GM12865 (cell line): ENCODE data around the gene FUBP1.
"Not testable (repeated sequence)": the region's sequence is repeated elsewhere in the genome, so short reads cannot be mapped to it uniquely, and the experiment has no call there.

Experiments used
- DNase-seq: peaks from one replicate; pipeline ENCODE4 v3.0.0; 2010; ENCODE audit warnings: low read depth
- H3K4me3 ChIP-seq: 2 replicates; pipeline ENCODE4 v1.5.1; 2011; ENCODE audit warnings: mild to moderate bottlenecking, low read depth, low read length, control low read depth
- TF ChIP-seq, protein P1 (sequence below): IDR thresholded peaks from 2 replicates; pipeline ENCODE4 v1.5.1; 2011; ENCODE audit warnings: low read length, control low read depth, low read depth, inconsistent platforms; ENCODE audit not compliant: insufficient read depth; ENCODE audit errors: missing control alignments

The FUBP1 gene

DNA sequence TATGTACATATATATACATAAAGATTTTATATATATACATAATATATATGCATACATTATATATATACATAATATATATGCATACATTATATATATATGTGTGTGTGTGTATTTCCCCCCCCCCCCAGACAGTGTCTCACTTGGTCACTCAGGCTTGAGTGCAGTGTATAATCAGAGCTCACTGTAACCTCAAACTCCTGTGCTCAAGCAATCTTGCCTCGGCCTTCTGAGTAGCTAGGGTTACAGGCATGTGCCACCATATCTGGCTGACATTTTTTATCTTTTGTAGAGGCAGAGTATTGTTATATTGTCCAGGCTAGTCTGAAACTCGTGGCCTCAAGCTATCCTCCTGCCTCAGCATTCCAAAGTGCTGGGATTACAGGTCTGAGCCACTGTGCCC lies 9.0 kb upstream of the FUBP1 start:
- DNase-seq = no peak
- TF ChIP-seq, protein P1, sequence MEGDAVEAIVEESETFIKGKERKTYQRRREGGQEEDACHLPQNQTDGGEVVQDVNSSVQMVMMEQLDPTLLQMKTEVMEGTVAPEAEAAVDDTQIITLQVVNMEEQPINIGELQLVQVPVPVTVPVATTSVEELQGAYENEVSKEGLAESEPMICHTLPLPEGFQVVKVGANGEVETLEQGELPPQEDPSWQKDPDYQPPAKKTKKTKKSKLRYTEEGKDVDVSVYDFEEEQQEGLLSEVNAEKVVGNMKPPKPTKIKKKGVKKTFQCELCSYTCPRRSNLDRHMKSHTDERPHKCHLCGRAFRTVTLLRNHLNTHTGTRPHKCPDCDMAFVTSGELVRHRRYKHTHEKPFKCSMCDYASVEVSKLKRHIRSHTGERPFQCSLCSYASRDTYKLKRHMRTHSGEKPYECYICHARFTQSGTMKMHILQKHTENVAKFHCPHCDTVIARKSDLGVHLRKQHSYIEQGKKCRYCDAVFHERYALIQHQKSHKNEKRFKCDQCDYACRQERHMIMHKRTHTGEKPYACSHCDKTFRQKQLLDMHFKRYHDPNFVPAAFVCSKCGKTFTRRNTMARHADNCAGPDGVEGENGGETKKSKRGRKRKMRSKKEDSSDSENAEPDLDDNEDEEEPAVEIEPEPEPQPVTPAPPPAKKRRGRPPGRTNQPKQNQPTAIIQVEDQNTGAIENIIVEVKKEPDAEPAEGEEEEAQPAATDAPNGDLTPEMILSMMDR = no peak
- H3K4me3 ChIP-seq = no peak overlapping the region

DNA sequence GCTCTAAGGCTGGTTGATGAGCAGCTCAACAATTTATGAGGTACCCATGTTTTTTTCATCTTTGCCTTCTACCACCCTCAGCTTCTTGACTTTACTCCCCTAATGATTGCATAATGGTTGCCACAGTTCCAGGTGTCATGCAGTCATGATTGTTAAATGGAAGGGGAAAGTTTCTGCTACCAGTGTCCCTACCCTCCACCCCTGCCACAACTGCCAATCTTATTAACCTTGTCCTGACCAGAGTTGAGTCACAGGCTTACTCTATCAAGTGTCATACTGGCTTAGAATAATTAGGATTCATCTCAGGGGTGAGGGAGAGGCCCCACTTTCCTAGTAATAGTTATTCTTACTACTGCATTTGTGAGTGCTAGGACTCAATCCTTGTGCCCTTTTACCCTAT lies 7.9 kb upstream of the FUBP1 start:
- TF ChIP-seq, protein P1 = no peak
- no peak for DNase-seq

DNA sequence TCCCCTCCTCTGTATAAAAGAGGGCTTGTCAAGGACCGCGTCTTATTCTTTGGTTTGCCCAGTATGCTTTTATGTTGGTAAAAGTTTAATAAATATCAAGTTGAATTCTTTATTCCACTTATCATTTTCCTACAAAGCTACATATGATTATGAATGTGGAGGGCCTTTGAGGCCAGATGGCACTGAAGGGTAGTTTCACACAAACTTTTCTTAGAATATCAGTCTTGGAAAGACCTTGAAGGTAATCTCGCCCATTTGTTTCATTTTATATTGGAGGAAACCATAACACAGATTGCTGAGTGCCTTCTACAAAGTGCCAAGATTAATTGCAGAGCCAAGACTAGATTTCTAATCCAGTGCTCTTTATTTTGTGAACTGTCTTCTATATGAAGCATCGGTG lies 5.8 kb upstream of the FUBP1 start:
- no peak overlapping the region for H3K4me3 ChIP-seq
- TF ChIP-seq, protein P1 = no peak
- DNase-seq = no peak

More for the DNA sequence above, 7.9 kb upstream of the FUBP1 start:
- H3K4me3 ChIP-seq = no peak overlapping the region

DNA sequence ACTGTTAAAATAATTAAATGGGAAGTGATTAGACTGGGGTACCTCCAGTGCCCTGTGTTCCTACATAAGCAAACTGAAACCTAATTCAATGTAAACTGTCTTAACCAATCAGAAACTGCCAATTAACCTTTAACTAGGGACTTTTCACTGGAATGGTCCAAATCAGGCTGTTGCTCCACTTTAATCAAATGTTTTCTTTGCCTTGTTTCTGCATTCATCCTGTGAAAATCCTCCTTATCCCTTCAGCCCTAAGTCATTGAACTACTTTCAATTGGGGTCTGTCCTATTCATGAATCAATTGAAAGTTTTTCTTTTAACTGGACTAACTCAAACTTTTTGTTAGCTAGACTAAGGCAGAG lies 5.1 kb upstream of the FUBP1 start:
- TF ChIP-seq, protein P1 = no peak
- DNase-seq = no peak
- no peak overlapping the region for H3K4me3 ChIP-seq

DNA sequence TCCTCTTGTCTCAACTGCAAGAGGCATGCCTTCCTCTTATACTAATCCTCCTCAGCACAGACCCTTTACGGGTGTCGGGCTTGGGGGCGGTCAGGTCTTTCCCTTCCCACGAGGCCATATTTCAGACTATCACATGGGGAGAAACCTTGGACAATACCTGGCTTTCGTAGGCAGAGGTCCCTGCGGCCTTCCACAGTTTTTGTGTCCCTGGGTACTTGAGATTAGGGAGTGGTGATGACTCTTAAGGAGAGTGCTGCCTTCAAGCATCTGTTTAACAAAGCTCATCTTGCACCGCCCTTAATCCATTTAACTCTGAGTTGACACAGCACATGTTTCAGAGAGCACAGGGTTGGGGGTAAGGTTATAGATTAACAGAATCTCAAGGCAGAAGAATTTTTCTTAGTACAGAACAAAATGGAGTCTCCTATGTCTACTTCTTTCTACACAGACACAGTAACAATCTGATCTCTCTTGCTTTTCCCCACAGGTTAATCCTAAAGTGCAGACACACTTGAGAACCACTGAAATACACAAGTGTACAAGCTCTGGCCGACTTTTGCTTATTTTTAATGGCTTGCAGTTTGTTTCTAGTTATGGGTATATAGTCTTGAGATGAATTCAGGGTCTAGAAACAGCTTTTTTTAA lies 4.6 kb upstream of the FUBP1 start:
- not testable (repeated sequence) for H3K4me3 ChIP-seq, DNase-seq

DNA sequence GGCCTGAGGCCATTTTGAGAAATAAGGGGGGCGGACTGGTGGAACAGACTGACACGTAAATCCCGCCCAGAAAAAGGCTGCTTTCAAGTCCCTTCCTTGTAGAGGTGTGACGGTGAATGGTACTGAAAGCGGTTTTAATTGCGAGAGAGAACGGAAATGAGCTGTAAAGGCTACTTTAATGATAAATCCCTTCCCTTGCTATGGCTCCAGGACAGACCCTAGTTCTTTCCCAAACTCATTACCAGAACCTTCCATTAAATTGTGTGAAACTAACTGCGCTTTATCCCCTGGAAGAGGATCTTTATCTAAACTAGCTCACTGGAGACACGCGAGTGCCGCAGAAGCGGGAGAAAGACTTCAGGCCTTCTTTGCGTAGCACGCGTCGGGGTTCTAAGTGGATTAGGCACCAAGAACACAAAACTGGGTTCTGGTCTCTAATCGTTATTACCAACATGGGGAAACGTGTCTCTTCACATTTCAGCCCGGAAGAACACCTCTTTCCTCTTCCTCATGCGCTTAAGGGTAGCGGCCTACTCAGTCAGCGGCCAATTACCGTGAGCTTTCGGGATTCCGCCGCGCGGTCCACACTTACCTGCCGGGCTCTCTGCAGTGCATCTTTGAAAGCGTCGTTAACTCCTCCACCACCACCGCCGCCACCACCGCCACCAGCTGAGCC lies 441 bp downstream of the FUBP1 start:
- peak overlapping the region; percentile 60 for H3K4me3 ChIP-seq
- TF ChIP-seq, protein P1 = no peak
- peak; percentile 98 for DNase-seq

DNA sequence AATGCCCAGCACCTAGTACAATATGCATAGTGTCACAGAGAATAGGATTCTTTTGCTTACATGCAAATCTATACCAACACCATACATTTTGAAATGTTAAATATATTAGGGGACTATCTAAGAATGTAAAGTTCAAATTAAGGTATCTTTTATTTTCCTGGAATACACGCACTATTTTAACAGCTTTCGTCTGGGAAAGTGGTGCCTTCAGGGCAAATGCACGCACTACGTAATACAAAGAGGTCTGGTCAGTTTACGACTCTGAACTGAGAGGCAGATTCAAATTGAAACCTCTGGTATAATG lies 931 bp downstream of the FUBP1 start:
- H3K4me3 ChIP-seq = peak overlapping the region; percentile 60
- no peak for DNase-seq
- TF ChIP-seq, protein P1 = no peak
